Progenitor cell of endocrine pancreas (in vitro differentiated cells): ENCODE measurements around the gene PEX11B. TPM values are rescaled to one million over a fixed set of nuclear protein-coding genes. Genes with fewer than 3 reads are reported as not detected.

Experiments used
- DNase-seq: peaks from one replicate; pipeline ENCODE4 v3.0.0; 2021; ENCODE audit warnings: low spot score; ENCODE audit not compliant: unreplicated experiment
- H3K27ac Mint-ChIP-seq: 2 replicates; pipeline ENCODE4 v1.8.0; 2021; ENCODE audit warnings: mild to moderate bottlenecking, moderate library complexity, mixed read lengths
- H3K27me3 Mint-ChIP-seq: 2 replicates; pipeline ENCODE4 v1.8.0; 2021; ENCODE audit warnings: mixed read lengths
- H3K36me3 Mint-ChIP-seq: 2 replicates; pipeline ENCODE4 v1.8.0; 2022; ENCODE audit warnings: mixed read lengths; ENCODE audit not compliant: insufficient read depth
- H3K4me1 Mint-ChIP-seq: 2 replicates; pipeline ENCODE4 v1.8.0; 2021; ENCODE audit warnings: low read depth, mixed read lengths
- H3K4me3 Mint-ChIP-seq: 2 replicates; pipeline ENCODE4 v1.8.0; 2021; ENCODE audit warnings: low read depth, mild to moderate bottlenecking, moderate library complexity, mixed read lengths
- H3K9me3 Mint-ChIP-seq: 2 replicates; pipeline ENCODE4 v1.8.0; 2021; ENCODE audit warnings: low read depth, mixed read lengths
- total RNA-seq: library from RNA; stranded (reverse); gene quantifications from 2 replicates; pipeline ENCODE4 v1.2.1, GENCODE V29; 2021
- TF ChIP-seq, protein P1 (sequence below): fragments of 200-600 bp; sonication (generic); IDR thresholded peaks from one replicate; pipeline ENCODE4 v1.5.0; 2021; ENCODE audit warnings: antibody characterized with exemption, mild to moderate bottlenecking; ENCODE audit not compliant: unreplicated experiment

PEX11B gene
- total RNA-seq, 1 donor from 2014 or later, result 23.9 TPM

DNA sequence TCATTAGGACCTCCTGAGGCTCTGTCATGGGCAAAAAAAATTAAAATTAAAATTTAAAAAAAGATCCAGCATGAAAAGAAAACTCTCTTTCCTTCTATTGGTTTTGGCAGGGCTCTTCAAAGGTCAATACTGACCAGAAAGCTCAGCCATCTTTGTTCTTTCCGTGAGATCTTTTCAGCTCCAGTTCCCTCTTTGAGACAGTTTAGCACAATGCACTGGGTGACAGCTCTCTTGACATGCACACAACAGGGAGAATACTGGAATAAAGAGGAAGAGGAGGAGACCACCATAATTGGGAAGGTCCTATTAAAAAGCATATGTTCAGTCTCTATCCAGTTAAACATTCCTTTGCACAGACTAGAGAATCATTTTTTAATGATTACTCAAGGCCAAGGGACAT lies 33.0 kb upstream of the PEX11B start:
- TF ChIP-seq, protein P1, sequence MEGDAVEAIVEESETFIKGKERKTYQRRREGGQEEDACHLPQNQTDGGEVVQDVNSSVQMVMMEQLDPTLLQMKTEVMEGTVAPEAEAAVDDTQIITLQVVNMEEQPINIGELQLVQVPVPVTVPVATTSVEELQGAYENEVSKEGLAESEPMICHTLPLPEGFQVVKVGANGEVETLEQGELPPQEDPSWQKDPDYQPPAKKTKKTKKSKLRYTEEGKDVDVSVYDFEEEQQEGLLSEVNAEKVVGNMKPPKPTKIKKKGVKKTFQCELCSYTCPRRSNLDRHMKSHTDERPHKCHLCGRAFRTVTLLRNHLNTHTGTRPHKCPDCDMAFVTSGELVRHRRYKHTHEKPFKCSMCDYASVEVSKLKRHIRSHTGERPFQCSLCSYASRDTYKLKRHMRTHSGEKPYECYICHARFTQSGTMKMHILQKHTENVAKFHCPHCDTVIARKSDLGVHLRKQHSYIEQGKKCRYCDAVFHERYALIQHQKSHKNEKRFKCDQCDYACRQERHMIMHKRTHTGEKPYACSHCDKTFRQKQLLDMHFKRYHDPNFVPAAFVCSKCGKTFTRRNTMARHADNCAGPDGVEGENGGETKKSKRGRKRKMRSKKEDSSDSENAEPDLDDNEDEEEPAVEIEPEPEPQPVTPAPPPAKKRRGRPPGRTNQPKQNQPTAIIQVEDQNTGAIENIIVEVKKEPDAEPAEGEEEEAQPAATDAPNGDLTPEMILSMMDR, result no peak
- H3K27ac Mint-ChIP-seq, result no peak overlapping the region
- no peaks in the 10 kb centered on the region for H3K9me3 Mint-ChIP-seq
- peaks cover 44% of the 10 kb centered on the region for H3K27me3 Mint-ChIP-seq
- peaks cover 16% of the 10 kb centered on the region for H3K4me1 Mint-ChIP-seq
- no peak for DNase-seq
- no peaks in the 10 kb centered on the region for H3K36me3 Mint-ChIP-seq
- no peak overlapping the region for H3K4me3 Mint-ChIP-seq

DNA sequence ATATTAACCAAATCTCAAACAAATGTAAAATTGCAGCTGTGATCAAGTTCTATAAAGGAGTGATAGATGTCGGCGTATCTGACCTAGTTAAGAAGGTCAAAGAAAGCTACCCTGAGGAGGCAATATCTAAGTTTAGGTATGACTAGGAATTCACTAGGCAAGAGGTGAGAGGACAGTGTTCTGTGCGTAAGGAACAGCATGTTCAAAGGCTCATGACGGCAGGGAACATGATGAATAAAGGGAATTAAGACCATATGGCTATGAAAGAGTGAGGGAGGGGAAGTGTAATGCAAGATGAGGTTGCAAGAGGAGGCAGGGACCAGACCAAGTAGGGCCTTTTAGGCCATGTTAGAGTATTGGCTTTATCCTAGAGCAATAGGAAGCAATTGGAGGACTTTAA lies 30.7 kb upstream of the PEX11B start:
- no peak overlapping the region for H3K4me3 Mint-ChIP-seq
- H3K36me3 Mint-ChIP-seq, result no peaks in the 10 kb centered on the region
- TF ChIP-seq, protein P1, result no peak
- peaks cover 2% of the 10 kb centered on the region for H3K4me1 Mint-ChIP-seq
- peaks cover 29% of the 10 kb centered on the region for H3K27me3 Mint-ChIP-seq
- no peak for DNase-seq
- no peaks in the 10 kb centered on the region for H3K9me3 Mint-ChIP-seq
- no peak overlapping the region for H3K27ac Mint-ChIP-seq

DNA sequence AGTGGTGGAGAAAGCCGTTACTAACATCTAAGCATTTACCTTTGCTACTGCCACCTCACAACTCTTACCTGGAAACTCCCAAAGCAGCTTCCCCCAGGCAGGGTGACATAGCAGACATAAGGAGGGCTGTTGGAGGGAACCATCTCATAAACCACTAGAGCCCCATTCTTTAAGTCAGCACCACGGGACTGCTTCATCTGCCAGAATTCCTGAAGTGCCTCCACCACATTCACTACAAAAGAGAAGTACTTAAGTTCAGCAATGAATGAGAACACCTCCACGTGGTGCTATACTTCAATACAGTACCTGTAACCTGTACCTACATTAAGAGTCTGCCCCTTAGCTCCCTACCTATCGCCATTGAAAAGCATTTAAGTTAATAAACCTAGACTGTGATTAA lies 29.0 kb upstream of the PEX11B start:
- TF ChIP-seq, protein P1, result no peak
- Mint-ChIP-seq H3K36me3 (no peaks in the 10 kb centered on the region), H3K9me3 (no peaks in the 10 kb centered on the region), H3K4me3 (no peak overlapping the region), H3K27me3 (peaks cover 26% of the 10 kb centered on the region), H3K27ac (no peak overlapping the region), H3K4me1 (no peaks in the 10 kb centered on the region)
- DNase-seq, result no peak

DNA sequence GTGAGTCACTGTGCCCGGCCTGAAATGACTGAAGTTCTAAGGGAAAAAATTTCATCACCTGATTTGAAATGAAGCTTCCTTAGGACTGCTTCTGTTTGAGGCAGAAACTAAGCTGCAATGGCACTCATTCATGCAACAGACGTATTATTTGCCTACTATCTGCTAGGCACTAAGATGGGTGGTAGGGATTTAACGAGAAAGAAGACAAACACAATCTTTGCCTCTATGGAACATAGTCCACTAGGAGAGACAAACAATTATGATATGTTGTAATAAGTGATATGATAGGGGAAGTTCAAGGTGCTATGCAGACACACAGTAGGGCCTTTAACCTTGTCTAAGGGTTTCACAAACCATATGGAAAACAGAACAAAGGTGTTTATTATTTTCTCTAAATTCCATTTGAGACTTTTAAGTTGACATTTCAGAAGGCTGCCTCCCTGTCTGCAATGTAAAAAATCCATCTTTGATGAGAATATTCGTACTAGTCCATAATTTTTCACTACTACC lies 28.0 kb upstream of the PEX11B start:
- no peaks in the 10 kb centered on the region for H3K36me3 Mint-ChIP-seq
- no peak overlapping the region for H3K27ac Mint-ChIP-seq
- no peaks in the 10 kb centered on the region for H3K4me1 Mint-ChIP-seq
- TF ChIP-seq, protein P1, result no peak
- no peak for DNase-seq
- H3K4me3 Mint-ChIP-seq, result no peak overlapping the region
- H3K27me3 Mint-ChIP-seq, result peaks cover 23% of the 10 kb centered on the region
- no peaks in the 10 kb centered on the region for H3K9me3 Mint-ChIP-seq

DNA sequence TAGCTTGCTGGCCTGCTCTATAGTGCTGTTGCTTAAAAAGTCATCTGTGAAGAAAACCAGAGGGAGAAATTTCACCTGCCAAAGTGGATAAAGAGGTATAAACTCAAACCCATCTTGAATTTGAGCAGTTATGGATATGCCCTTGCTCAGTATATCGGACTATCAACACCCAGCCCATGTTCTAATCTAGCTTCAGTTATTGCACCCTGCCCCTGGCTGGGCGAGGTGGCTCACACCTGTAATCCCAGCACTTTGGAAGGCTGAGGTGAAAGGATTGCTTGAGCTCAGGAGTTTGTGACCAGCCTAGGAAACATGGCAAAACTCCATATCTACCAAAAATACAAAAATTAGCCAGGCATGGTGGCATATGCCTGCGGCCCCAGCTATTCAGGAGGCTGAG lies 26.0 kb upstream of the PEX11B start:
- Mint-ChIP-seq H3K4me3 (no peak overlapping the region), H3K36me3 (no peaks in the 10 kb centered on the region), H3K4me1 (no peaks in the 10 kb centered on the region), H3K9me3 (no peaks in the 10 kb centered on the region), H3K27ac (no peak overlapping the region), H3K27me3 (peaks cover 17% of the 10 kb centered on the region)
- TF ChIP-seq, protein P1, result no peak
- DNase-seq, result no peak
